SIG-M5 (cell line): Measurements from ENCODE around the gene RYR3.
"Not testable (repeated sequence)": the region's sequence is repeated elsewhere in the genome, so short reads cannot be mapped to it uniquely, and the experiment has no call there.

ENCODE experiments used
- DNase-seq: peaks from one replicate; lab custom pipeline; 2025; lab: John Stamatoyannopoulos, UW

Gene RYR3

DNA sequence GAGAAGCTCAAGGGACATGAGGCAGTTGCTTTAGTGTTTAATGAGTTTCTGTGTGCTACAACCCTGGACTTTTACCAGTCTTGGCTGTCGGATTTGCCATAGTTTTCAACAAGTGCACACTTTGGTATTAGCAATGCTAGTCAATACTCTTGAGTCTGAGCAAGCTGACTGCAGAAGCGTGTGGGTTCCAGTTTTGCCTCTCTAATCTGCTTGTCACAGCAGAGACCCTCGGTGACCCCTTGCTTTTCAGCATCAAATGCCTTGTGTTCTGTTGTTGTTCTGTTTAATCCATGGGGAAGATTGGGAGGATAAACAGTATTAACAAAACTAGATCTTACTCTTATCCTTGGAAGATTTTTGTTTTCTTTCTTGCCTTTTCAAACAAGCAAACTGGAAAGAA is 463.2 kb downstream of the RYR3 start:
- no peak for DNase-seq

- no peak for DNase-seq
These were observed 468.1 kb downstream of the RYR3 start for GRCh38 chr15:33778852-33779251.

DNA sequence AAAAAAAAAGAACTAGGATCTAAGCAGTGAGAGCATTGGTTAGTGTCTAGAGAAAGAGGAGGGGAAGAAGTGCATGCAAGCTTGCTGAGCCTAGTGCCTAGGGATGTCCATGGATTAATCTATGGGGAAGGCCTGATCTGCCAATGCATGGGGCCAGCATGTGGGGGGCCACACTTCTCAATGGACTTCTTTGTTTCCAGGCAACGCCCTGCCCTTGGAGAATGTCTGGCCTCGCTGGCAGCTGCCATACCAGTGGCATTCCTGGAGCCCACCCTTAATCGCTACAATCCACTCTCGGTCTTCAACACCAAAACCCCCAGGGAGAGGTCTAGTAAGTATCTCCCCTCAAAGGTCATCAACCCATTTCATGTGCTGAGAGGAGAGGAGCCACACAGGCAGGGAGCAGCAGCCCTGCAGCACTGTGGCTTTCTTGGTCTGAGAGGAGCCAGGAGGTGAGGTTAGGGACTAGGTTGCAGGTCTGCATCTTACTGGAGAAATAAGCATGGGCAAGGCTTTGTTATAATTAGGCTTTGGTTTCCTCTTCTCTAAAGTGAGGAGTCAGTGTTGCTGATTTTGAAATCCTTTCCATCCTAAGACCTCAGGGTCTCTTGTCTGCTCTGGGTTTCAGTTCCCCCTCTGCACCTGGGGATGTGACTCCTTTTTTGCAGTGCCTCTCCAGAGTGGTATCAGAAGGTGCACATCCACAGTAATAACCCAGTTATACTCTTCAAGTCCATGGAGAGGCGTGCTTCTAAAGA is 469.4 kb downstream of the RYR3 start:
- no peak for DNase-seq

DNA sequence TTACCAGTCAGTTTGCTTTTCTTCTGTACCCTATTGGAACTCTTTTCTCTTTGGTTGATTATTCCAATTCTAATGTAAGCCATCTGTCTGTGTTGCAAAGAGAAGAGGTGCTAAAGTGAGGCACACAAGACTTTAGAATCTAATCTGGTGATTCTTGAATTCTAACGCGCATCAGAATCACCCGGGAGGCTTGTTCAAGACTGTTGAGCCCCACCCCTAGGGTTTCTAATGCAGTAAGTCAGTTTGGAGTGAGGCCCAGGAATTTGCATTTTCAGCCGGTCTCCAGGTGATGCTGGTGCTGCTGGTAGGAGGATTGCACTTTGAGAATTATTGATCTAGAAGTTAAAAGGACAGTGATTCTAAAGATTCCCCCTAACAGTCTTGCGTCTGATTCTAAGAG is 472.2 kb downstream of the RYR3 start:
- DNase-seq: no peak

DNA sequence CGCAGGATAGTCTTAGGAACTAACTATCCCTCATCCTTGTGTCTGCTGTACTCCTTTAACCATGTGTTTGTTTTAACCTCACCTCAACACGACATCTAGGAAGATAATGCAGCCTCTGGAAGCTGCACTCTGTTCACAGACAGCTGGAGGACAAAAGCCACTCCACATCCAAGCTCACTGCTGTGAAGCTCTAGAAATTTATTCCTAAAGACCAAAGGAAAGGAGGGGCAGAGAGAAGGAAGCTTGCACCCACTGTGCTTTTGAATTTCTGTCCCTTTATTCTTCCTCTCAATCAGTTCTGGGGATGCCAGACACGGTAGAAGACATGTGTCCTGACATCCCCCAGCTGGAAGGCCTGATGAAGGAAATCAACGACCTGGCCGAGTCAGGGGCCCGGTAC is 474.6 kb downstream of the RYR3 start:
- no peak for DNase-seq

- DNase-seq: no peak
These were observed 478.3 kb downstream of the RYR3 start for GRCh38 chr15:33788906-33789540.

DNA sequence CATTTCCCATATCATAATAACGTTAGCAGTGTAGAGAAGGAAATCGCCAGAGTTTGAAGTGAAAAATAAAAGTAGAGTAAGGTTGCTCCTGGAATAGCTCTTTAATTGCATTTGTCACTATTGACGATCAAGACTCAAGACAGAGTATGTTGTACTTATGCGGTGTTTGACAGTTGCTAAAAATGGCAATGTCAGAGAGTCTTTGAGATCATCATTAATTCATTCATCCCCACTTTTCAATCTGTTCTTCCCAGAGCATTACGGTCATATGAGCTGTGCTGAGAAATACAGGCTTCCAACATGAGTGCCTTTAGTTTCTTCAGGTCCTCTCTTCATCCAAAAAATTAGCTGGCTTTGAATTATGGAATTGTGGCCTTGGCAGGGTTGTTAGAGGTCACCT is 483.7 kb downstream of the RYR3 start:
- DNase-seq: no peak

GRCh38 chr15:33795070-33795469 is 484.3 kb downstream of the RYR3 start:
- DNase-seq: no peak

- no peak for DNase-seq
These were observed 486.9 kb downstream of the RYR3 start for GRCh38 chr15:33797651-33798050.

DNA sequence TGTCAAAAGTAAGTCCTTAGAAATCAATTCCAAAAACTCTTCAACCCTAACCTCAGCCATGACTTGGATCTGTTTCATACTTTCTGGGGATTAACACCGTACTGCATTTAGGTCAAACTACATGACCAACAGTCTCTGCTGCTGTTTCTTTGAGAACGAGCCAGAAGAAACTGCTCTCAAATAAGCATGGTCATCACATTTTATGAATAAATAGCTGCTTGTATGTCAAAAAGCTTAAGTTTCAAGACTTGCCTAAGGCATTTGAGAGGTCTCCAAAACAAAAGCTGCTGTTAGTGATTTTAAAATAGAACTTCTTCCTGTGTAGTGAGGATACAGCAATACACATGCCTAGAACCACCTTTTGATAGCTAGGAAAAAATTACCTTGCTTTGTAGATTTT is 491.2 kb downstream of the RYR3 start:
- no peak for DNase-seq

GRCh38 chr15:33807665-33808064 is 496.9 kb downstream of the RYR3 start:
- DNase-seq: no peak

DNA sequence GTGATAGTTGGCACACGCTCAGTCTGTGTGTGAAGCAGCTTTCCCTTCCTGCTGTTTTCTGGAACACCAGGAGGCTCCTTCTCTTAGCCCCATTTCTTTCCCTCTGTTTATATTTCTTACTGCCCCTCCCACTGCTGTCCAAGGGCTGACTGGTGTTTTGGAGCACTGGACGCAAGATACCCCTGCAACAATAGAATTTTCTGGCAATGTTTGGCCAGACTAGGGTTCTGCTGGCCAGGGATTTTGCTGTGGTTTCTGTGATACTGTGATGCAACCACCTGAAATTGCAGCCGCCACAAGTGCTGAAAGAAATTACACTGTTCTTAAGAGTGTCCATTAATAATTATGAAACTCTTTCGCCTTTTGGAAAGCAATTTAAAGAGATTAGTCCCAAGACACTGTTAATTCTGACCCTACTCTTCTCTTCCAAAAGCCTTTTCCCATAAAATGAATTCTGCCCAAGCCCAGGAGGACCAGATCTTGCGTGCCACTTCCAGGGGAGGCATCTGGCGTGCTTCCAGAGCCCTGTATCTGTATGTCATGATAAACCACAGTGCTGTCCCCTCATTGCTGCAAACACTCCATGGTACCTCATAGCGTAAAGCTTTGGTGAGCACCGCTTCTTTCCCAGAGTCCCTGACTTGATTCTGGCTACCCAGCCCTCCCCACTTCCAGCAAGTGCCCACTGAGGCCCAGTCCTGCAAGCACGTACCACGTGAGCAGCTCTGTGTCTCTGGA is 498.1 kb downstream of the RYR3 start:
- no peak for DNase-seq

DNA sequence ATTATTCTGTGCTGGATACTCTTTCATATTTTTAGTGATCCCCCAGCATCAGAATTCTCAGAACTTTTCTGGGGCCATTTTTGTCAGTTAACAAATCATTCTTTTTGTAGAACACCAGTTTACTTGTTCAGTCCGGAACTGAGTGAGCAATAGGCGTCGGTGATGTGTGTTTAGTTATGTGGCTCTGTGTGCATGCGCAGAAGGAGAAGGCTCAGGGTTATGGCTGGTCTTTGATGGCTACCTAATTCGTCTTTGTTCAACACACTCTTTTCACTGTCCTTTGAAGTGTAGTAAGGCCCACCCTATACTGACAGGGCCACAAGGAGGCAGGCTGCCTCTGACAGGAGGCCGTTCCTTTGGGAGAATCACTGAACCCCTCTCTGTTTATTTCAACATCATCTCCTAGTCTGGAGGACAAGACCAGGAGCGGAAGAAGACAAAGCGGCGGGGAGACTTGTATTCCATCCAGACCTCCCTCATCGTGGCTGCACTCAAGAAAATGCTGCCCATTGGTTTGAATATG is 499.4 kb downstream of the RYR3 start:
- DNase-seq: no peak

GRCh38 chr15:33810806-33811205 is 500.0 kb downstream of the RYR3 start:
- DNase-seq: no peak

DNA sequence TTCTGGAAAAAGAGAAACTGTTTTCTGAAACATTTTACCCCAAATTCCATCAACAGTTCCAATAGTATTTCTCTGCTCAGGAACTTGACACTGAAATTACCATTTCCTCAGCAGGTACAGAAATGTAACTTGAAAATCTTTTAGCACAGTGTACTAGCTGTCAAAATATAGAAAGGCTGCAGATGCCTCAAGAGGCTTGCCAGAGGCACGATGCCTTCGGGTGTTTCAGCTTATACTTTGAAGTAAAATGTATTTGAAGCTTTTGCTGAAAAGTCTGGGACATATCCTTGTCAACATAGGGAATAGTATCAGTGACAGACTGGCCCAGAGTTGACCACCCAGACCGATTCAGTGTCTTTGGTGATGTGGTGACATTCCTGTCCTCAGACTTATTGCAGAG is 503.1 kb downstream of the RYR3 start:
- DNase-seq: no peak

DNA sequence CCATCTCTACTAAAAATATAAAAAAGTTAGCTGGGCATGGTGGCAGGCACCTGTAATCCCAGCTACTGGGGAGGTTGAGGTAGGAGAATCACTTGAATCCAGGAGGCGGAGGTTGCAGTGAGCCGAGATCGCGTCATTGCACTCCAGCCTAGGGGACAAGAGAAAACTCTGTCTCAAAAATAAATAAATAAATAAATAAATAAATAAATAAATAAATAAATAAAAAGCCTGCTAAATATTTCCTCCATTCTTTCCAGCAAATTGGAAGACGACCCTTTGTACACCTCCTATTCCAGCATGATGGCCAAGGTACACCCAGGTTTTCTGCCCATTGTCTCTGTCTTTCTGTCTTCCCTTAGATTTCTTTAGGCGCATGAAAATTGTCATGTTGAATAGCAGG is 508.7 kb downstream of the RYR3 start:
- DNase-seq: not testable (repeated sequence)

GRCh38 chr15:33822479-33822878 is 511.7 kb downstream of the RYR3 start:
- DNase-seq: no peak

DNA sequence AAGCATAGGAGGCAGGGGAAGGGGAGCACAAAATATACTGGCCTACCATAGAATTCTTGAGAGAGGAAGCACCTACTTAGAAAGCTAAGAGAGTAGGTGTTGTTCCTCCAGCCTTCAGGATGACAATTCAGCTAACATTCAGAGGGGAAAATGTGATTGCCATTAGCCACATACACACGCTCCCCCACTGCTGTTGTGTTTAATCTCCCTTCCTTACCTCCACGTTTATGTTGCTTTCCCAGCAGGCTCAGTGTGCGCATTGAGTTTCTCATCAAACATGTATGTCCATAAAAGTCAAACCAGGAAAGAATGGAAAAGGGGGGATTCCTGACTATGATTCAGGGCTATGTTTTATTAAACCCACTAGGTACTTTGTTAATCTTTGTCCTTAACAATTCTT is 512.4 kb downstream of the RYR3 start:
- no peak for DNase-seq

DNA sequence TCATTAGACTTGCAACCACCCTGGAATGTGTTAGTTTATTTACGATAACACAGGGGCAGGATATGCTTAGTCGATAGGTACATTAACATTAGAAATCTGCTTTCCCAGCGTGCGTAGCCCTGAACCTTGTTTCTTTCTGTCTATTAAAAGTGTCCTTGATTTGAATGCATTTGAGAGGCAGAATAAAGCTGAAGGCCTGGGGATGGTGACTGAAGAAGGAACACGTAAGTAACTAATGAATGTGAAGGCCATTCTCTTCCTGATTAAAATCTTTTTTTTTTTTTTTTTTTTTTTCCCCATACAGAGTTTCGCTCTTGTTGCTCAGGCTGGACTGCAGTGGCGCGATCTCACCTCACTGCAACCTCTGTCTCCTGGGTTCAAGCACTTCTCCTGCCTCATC is 514.7 kb downstream of the RYR3 start:
- DNase-seq: no peak

DNA sequence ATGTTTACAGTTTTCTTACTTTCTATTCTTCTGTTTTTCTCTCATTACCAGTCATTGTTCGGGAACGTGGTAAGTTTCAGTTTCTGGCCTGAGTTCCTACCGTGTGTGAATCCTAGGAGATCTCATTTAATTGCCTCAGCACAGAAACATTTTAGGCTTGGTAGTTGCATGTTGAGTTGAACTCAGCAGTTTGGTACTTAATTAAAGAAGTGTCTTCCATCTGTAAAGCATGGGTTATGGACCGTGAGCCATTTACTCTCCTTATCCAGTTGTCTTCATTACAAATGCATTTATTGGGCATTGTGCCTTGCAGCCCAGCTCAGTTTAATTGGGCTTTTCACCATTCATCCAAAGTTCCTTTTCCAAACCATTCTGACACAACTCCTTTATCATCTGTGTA is 515.4 kb downstream of the RYR3 start:
- no peak for DNase-seq

DNA sequence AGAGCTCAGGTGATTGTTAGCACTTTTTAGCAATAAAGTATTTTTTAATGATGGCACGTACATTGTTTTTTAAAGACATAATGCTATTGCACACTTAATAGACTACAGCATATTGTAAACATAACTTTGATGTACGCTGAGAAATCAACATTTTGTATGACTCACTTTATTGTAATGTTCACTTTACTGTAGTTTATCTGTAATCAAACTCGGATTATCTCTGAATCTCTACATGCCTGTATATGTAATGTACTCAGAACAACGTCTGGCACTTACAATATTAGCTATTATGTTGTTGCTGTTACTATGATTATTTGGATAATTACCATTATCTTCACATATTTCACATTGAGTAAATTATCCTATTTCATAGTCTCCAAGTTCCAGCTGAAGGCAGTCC is 519.6 kb downstream of the RYR3 start:
- no peak for DNase-seq

GRCh38 chr15:33831646-33832045 is 520.9 kb downstream of the RYR3 start:
- no peak for DNase-seq
